Stomach (tissue), 9 donors: Measurements from ENCODE around the gene RNASET2. TPM values are rescaled to one million over a fixed set of nuclear protein-coding genes. Genes with fewer than 3 reads are reported as not detected.

ENCODE experiments used
- DNase-seq, 2 donors: peaks; one replicate each; pipeline versions ENCODE4 v3.0.0 to v3.0.0-alpha.2; 2013 to 2019
- H3K27ac ChIP-seq, 5 donors: fragments of 200-600 bp in 4 of 5; sonication (generic) in 4 of 5; one replicate each; pipeline ENCODE4 v1.5.1; 2013 to 2019; ENCODE audit warnings: mild to moderate bottlenecking in 1 of 5, moderate library complexity in 1 of 5
- H3K27me3 ChIP-seq, 3 donors: fragments of 200-600 bp; sonication (generic); one replicate each; pipeline ENCODE4 v1.5.1; 2017 to 2019; ENCODE audit warnings: mixed run types in 1 of 3
- H3K36me3 ChIP-seq, 4 donors: fragments of 200-600 bp; sonication (generic); 1 replicate in 3 of 4; 2 replicates in 1 of 4; pipeline ENCODE4 v1.5.1; 2016 to 2019
- H3K4me1 ChIP-seq, 4 donors: fragments of 200-600 bp; sonication (generic); one replicate each; pipeline ENCODE4 v1.5.1; 2016 to 2019
- H3K4me3 ChIP-seq, 4 donors: fragments of 200-600 bp; sonication (generic) in 3 of 4; one replicate each; pipeline ENCODE4 v1.5.1; 2016 to 2019; ENCODE audit warnings: mild to moderate bottlenecking in 1 of 4
- H3K9me3 ChIP-seq, 4 donors: fragments of 200-600 bp; sonication (generic); one replicate each; pipeline ENCODE4 v1.5.1; 2016 to 2019
- CTCF ChIP-seq, 7 experiments: fragments of 450-650 bp in 4 of 7; fragments of 200-600 bp in 3 of 7; sonication (generic) in 3 of 7; IDR thresholded peaks; one replicate each; pipeline ENCODE4 v1.5.1; 2016 to 2019; ENCODE audit warnings: antibody characterized with exemption in 7 of 7, control low read depth in 2 of 7, mild to moderate bottlenecking in 1 of 7
- EP300 ChIP-seq: sonication (generic); formaldehyde crosslinking; IDR thresholded peaks from one replicate; pipeline ENCODE4 v1.6.1; 2017; ENCODE audit warnings: antibody characterized with exemption
- POLR2A ChIP-seq, 4 donors: fragments of 450-650 bp; IDR thresholded peaks; one replicate each; pipeline ENCODE4 v1.6.1; 2016; ENCODE audit warnings: antibody characterized with exemption in 4 of 4, control low read depth in 2 of 4, mild to moderate bottlenecking in 1 of 4, moderate library complexity in 1 of 4
- POLR2AphosphoS5 ChIP-seq, 3 donors: sonication (generic); formaldehyde crosslinking; IDR thresholded peaks; one replicate each; pipeline ENCODE4 v1.6.1; 2016; ENCODE audit warnings: antibody characterized with exemption in 3 of 3
- WGBS, 5 donors: extraction: QIAGEN DNeasy Blood & Tissue Kit in 3 of 5; methylation state at CpG; one replicate each; pipeline versions ENCODE4 v1.1.5 to v1.1.7; 2013 to 2018; 5-methylcytosine and 5-hydroxymethylcytosine counted together
- intact Hi-C: fragments of 100-400 bp; cut with DNase I; formaldehyde crosslinking; loops from one replicate; pipeline ENCODE4 v1.15.1; 2023; ENCODE audit warnings: low total_unique reads
- polyA plus RNA-seq, 3 donors: library from polyadenylated mRNA; stranded (reverse); fragments of 200-250 nt; gene quantifications; one replicate each; pipeline ENCODE4 v1.2.3, GENCODE V29; 2013
- total RNA-seq, 5 donors: library from RNA; depleted of rRNA; stranded (reverse); fragments of >200 nt; gene quantifications; one replicate each; pipeline versions ENCODE4 v1.1.0 to v1.2.3, GENCODE V29; 2014 to 2016
- donor health status: healthy with polysubstance abuse.
- donor health status: Bipolar disorder and iron deficiency.
- donor health status: healthy.

The RNASET2 gene
- total and polyA plus RNA-seq, 8 donors = 13.4 to 340 (median 86.3) TPM

GRCh38 chr6:166935353-166935752, 21.0 kb downstream of the RNASET2 start:
- Histone ChIP-seq H3K4me1 (peaks cover 0 to 5% (median 0%) of the 10 kb centered on the region in 4 donors), H3K36me3 (peaks cover 18 to 91% (median 88%) of the 10 kb centered on the region in 4 donors), H3K9me3 (no peaks in the 10 kb centered on the region), H3K27ac (no peak overlapping the region), H3K27me3 (no peaks in the 10 kb centered on the region), H3K4me3 (no peak overlapping the region)
- intact Hi-C loops = no loop called here
- DNase-seq = no peak
- no peak for TF ChIP-seq POLR2A (IDR thresholded peaks at IDR 0.05)
- no peak for TF ChIP-seq CTCF (IDR thresholded peaks at IDR 0.05)
- TF ChIP-seq EP300 = no peak
- TF ChIP-seq POLR2AphosphoS5 (IDR thresholded peaks at IDR 0.05) = no peak
- WGBS, 5 donors = 91 to 94% (median 92%) methylated on average over 7 of the region's 7 CpGs

- Histone ChIP-seq H3K36me3 (peaks cover 18 to 94% (median 85%) of the 10 kb centered on the region in 4 donors), H3K27me3 (no peaks in the 10 kb centered on the region), H3K9me3 (no peaks in the 10 kb centered on the region), H3K27ac (no peak overlapping the region), H3K4me3 (no peak overlapping the region), H3K4me1 (peaks cover 0 to 5% (median 0%) of the 10 kb centered on the region in 4 donors)
- TF ChIP-seq POLR2A (IDR thresholded peaks at IDR 0.05) (no peak), EP300 (no peak), CTCF (IDR thresholded peaks at IDR 0.05) (no peak)
- WGBS, 5 donors = 59 to 84% (median 64%) methylated on average over 8 of the region's 8 CpGs
- intact Hi-C loops = no loop called here
- no peak for DNase-seq
These were observed 22.2 kb downstream of the RNASET2 start for GRCh38 chr6:166934174-166934573.

GRCh38 chr6:166933396-166933795, 23.0 kb downstream of the RNASET2 start:
- no peak overlapping the region for H3K27ac ChIP-seq
- no peak for TF ChIP-seq EP300
- no peak for TF ChIP-seq POLR2A (IDR thresholded peaks at IDR 0.05)
- TF ChIP-seq CTCF (IDR thresholded peaks at IDR 0.05) = no peak
- TF ChIP-seq POLR2AphosphoS5 (IDR thresholded peaks at IDR 0.05) = no peak

GRCh38 chr6:166932616-166933015, 23.7 kb downstream of the RNASET2 start:
- intact Hi-C loops = no loop called here
- Histone ChIP-seq H3K27me3 (no peaks in the 10 kb centered on the region), H3K27ac (no peak overlapping the region), H3K4me1 (peaks cover 0 to 5% (median 0%) of the 10 kb centered on the region in 4 donors), H3K36me3 (peaks cover 11 to 89% (median 83%) of the 10 kb centered on the region in 4 donors), H3K9me3 (no peaks in the 10 kb centered on the region), H3K4me3 (no peak overlapping the region)
- TF ChIP-seq POLR2AphosphoS5 (IDR thresholded peaks at IDR 0.05) (no peak), CTCF (IDR thresholded peaks at IDR 0.05) (no peak), POLR2A (IDR thresholded peaks at IDR 0.05) (no peak), EP300 (no peak)
- 93 to 98% (median 94%) methylated on average over 10 of the region's 10 CpGs for WGBS, 5 donors
- no peak for DNase-seq

More at GRCh38 chr6:166933396-166933795, 23.0 kb downstream of the RNASET2 start:
- intact Hi-C loops = no loop called here
- 86 to 92% (median 91%) methylated on average over 6 of the region's 6 CpGs for WGBS, 5 donors
- Histone ChIP-seq H3K4me1 (peaks cover 0 to 5% (median 0%) of the 10 kb centered on the region in 4 donors), H3K4me3 (no peak overlapping the region), H3K36me3 (peaks cover 19 to 94% (median 85%) of the 10 kb centered on the region in 4 donors), H3K27me3 (no peaks in the 10 kb centered on the region), H3K9me3 (no peaks in the 10 kb centered on the region)
- DNase-seq = no peak
